HG03097 (cell line): ENCODE results near the gene KCNK18.
A peak's percentile ranks its signal among the peaks of the same experiment; 100 is the strongest.

Source experiments
- ATAC-seq: cut with Tn5 transposase; IDR thresholded peaks from one replicate; pipeline ENCODE4 v1.9.1; 2021; ENCODE audit not compliant: unreplicated experiment, low FRiP score

Gene KCNK18

DNA sequence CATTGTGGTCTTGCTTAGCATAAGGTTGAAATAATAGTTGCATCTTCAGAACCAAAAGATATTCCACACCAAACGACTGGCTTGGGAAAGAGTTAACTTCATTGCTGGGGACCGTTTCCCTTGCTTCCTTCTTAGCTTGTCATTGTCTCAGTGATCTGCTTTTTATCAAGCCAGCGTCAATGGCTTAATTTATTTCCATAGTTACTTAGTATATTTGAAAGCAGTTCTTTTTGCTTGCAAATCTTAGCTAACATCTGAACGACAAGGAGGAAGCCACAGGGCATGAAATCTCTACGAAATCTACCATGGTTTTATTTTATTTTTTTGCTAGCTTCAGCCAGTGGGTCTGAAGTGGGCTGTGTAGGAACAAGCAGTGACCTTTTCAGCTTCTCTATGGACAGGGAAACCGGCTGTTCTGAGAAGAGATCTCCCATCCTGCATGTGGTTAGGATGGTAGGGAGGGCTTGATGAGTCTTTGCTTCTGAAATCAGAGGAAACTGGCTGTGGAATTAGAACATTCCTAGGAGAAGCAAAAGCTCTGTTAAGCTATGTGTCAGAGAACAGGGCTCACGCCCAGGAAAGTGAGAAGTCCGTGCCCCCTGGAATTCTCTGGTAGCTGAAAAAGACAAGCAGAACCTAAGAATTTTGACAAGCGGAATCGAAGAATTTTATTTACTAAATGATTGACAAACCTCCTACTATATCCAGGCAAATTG, 51.6 kb downstream of the KCNK18 start:
- ATAC-seq, result no peak

DNA sequence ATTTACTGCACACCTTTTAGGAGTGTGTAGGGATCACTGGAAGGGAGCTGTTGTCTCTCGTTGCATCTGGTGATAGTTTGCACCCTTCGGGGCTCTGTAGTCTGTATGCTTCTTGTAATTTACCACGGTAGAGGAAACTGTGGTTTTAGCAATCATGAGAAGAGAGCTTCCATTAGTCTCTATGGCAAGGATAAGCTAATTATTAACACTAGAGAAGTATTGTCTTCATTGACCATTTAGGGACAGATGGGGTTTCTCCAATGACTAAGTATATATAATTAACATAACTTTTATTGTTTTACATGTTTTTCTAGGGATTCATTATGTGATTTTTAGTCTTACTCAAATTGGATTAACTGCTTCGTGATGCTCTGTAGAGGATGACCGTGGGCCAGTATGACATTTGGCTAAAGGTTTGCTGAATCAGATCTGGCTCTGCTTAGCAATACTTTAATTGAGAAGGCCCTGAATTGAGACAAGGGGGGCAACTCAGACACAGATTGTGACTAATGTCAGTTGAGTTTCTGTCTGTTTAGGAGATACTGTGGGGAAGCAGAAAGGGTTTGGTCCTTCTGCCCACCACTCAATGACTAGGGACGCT, 52.3 kb downstream of the KCNK18 start:
- peak; percentile 74 for ATAC-seq

DNA sequence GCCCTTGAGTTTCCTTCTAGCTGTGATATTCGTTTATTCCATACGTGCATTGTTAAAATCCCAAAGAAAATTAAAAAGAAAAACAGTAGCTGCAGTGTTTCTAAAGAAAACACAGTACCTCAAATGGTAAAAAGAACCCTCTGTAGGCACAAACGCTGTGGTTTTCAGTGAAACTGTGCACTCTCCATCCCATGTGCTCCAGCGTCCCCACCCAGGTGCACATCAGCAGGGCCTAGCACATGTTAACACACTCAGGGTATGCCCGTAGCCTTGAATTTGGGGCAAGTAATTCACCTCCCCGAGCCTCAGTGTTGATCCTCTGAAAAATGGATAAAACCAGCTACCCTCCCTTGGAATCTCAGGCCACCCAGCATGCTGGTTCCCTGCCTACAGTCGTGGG, 53.1 kb downstream of the KCNK18 start:
- ATAC-seq, result no peak

DNA sequence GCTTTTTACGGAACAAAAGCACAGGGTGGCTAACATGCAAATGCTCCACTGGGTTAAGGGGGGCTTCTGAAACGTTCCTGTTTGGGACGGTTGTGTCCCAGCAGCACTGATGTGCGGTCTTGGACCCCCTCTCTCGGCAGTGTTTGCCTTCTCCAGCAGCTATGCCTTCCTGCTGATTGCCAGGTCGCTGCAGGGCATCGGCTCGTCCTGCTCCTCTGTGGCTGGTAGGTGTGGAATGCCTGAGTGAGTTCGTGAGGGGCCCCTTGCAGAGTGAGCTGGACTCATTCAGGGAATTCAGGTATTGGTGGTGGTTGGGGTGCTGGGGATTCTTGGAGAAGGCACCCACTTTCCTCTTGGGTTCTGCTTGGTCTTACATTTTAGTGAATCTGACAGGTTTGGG, 56.6 kb downstream of the KCNK18 start:
- ATAC-seq, result no peak

DNA sequence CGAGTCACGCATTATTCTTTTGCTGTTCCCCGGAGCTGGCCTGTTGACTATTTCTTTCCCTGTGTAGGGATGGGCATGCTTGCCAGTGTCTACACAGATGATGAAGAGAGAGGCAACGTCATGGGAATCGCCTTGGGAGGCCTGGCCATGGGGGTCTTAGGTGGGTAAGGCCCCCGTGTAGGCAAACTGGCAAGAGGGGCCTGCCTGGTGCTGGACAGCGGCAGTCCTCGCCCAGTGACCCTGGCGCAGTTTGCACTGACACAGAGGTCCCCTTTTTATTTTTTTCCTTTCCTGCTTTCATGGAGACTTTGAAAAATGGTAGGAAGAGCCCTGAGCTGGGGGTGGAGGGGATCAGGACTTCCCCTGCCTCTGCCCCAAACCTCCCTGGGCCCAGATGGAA, 57.0 kb downstream of the KCNK18 start:
- no peak for ATAC-seq

DNA sequence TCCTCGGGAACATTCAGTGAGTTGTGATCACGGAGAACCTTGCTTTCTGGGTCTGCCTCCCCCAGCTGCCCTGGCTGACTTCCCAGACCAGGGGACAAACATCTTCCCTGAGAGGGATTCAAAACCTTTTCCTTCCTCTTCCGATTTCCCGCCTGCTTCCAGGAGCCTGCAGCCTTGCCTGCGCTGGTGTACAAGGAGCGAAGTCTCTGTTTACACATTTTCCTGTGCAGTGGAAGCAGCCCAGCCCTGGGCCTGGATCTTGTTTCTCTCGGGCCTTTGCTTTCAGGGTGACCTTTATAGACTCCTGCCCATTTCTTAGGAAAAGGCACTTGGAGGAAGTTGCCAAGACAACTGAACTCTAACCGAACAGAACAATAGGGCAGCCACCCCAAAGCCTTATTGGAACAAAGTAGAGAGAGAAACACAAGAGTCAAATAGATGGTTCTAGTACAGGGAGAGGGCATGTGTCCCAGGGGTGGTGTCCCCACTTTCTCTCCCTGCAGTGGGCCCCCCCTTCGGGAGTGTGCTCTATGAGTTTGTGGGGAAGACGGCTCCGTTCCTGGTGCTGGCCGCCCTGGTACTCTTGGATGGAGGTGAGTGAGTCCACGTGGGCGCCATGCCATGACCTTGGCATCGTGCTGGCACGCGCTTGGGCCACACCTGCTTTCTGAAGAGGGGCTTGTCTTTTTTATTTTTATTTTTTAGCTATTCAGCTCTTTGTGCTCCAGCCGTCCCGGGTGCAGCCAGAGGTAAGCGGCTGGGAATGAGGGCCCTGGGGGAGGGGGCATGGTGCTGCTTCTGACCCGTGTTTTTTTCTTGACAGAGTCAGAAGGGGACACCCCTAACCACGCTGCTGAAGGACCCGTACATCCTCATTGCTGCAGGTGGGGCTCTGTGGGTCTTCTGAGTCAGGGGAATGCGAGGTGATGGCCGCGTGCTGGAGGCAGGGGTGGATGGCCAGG, 57.8 kb downstream of the KCNK18 start:
- ATAC-seq, result no peak

DNA sequence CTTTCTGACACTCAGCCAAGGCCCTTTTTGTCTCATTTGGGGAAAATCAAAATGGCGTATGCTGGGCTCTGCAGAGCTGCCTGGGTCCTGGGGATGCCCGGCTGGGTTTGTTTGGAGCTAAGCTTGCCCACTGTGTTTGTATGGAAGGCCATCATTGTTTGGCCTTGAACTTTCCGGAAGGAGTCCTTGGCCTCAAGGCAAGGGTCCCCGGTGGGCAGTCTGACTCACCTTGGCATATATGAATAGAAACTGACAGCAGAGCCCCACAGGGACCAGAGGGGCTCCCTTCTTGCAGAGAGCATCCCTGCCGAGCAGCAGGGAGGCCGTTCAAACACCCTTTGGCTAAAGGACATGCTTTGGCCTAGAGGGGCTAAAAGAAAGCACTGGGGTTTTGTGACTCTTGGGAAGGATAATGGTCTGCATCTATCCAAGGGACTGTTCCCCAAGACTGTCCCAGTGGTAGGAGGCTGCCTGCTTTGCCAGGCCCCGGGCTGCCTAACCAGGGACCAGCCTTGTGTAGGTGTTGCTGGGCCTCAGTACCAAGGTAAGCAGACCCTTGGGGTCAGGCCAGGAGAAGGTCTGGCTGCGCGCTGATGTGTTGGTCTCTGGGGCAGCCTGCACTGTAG, 58.7 kb downstream of the KCNK18 start:
- ATAC-seq, result no peak

DNA sequence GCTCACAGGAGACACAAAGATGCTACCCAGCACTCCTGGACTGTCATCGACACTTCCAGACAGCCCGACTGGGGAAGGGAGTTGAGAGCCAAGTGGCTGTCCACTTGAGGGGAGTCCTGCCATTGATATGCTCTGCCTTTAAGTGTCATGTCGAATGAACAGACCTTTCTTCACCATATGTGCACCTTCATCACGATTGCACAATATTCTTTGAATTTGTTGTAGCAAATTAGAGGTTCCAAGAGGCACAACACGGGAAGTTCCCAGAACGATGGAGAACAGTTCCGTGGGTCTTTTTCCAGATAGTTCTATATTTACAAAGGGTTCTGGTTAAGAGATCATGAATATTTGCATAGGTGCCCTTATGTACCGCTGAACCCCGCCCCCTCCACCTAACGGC, 59.6 kb downstream of the KCNK18 start:
- ATAC-seq, result no peak

DNA sequence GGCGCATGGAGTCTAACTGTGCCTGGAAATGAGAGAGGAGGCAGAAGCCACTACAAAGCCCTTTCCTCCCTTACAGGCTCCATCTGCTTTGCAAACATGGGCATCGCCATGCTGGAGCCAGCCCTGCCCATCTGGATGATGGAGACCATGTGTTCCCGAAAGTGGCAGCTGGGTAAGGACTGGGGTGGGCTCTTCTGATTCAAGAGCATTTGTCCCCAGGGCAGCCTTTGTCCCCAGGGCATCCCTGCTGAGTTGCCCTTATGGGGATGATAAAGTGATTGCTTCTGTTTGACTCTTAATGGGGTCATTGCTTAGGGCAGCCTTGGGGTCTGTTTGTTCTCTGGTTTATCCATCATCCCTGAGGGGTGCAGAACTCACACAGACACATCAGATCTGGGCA, 60.4 kb downstream of the KCNK18 start:
- ATAC-seq, result no peak

DNA sequence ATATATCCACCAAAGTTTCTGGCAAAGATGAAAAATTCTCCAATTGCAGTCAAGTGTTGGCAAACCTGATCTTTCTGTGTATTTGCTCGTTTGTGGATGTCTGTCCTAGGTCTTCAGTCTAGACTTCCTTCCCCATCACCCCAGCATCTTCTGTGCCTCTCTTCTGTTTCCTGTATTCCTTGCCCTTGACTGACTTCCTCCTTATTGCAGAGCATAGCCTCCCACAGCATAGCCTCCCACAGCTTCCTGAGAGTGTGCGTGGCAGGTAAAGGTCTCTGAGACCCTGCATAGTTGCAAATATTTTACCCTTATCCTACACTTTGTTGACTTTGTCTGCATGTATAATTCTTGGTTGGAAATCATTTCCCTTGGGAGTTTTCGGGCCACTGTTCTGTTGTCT, 62.0 kb downstream of the KCNK18 start:
- ATAC-seq, result no peak
